Neural crest cell (in vitro differentiated cells): Measurements from ENCODE around the gene SLC27A4. TPM values are rescaled to one million over a fixed set of nuclear protein-coding genes. Genes with fewer than 3 reads are reported as not detected.

Experiments used
- DNase-seq: peaks from one replicate; pipeline ENCODE4 v3.0.0; 2021; ENCODE audit warnings: low read depth, mixed read lengths, low spot score
- H3K27ac Mint-ChIP-seq: one replicate; pipeline ENCODE4 v1.8.0; 2021; ENCODE audit warnings: mild to moderate bottlenecking, mixed read lengths; ENCODE audit not compliant: unreplicated experiment
- H3K27me3 Mint-ChIP-seq: 2 replicates; pipeline ENCODE4 v1.8.0; 2021; ENCODE audit warnings: low read depth, mild to moderate bottlenecking, mixed read lengths
- H3K36me3 Mint-ChIP-seq: 2 replicates; pipeline ENCODE4 v1.8.0; 2021; ENCODE audit warnings: low read depth, mild to moderate bottlenecking, mixed read lengths
- H3K4me1 Mint-ChIP-seq: 2 replicates; pipeline ENCODE4 v1.8.0; 2021; ENCODE audit warnings: mixed read lengths
- H3K4me3 Mint-ChIP-seq: one replicate; pipeline ENCODE4 v1.8.0; 2021; ENCODE audit warnings: mild to moderate bottlenecking, mixed read lengths
- H3K9me3 Mint-ChIP-seq: 2 replicates; pipeline ENCODE4 v1.8.0; 2021; ENCODE audit warnings: mixed read lengths
- microRNA-seq: library from miRNA; unstranded; fragments of <30 nt; microRNA quantifications from one replicate; pipeline ENCODE4, GENCODE V29; 2020
- total RNA-seq: library from RNA; stranded (reverse); gene quantifications from 2 replicates; pipeline ENCODE4 v1.2.1, GENCODE V29; 2021
- TF ChIP-seq, protein P1 (sequence below): fragments of 200-600 bp; sonication (generic); conservative IDR thresholded peaks from 2 replicates; pipeline ENCODE4 v1.5.0; 2021; ENCODE audit warnings: antibody characterized with exemption, mild to moderate bottlenecking

The SLC27A4 gene
- total RNA-seq, 1 donor from 2014 or later, result 45.6 TPM

- peaks cover 8% of the 10 kb centered on the region for H3K27me3 Mint-ChIP-seq
- peak overlapping the region; percentile 97 for H3K27ac Mint-ChIP-seq
- H3K4me3 Mint-ChIP-seq, result peak overlapping the region; percentile 48
Measured at GRCh38 chr9:128409450-128409849, 69.1 kb downstream of the SLC27A4 start.

DNA sequence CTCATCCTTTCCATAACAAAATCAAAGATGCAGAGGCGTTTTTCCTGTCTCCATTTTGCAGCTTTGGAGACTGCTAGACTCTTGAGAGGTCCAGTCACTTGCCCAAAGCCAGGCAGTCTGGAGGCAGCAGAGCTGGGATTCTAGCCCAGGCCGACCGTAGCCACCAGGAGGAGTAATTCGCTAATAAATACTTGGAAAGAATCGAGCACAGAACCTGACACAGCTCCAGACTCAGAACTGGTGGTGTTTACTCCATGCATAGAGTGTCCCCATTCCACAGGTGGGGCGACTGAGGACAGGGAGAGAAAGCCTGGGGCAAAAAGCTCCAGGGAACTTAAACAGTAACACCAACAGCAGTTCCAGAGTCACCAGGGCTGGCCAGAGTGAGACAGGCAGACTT is 69.7 kb downstream of the SLC27A4 start:
- peak overlapping the region; percentile 48 for H3K4me3 Mint-ChIP-seq
- H3K4me1 Mint-ChIP-seq, result peaks cover 70% of the 10 kb centered on the region
- H3K36me3 Mint-ChIP-seq, result no peaks in the 10 kb centered on the region
- H3K27ac Mint-ChIP-seq, result peak overlapping the region; percentile 97
- TF ChIP-seq, protein P1, sequence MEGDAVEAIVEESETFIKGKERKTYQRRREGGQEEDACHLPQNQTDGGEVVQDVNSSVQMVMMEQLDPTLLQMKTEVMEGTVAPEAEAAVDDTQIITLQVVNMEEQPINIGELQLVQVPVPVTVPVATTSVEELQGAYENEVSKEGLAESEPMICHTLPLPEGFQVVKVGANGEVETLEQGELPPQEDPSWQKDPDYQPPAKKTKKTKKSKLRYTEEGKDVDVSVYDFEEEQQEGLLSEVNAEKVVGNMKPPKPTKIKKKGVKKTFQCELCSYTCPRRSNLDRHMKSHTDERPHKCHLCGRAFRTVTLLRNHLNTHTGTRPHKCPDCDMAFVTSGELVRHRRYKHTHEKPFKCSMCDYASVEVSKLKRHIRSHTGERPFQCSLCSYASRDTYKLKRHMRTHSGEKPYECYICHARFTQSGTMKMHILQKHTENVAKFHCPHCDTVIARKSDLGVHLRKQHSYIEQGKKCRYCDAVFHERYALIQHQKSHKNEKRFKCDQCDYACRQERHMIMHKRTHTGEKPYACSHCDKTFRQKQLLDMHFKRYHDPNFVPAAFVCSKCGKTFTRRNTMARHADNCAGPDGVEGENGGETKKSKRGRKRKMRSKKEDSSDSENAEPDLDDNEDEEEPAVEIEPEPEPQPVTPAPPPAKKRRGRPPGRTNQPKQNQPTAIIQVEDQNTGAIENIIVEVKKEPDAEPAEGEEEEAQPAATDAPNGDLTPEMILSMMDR, result no peak
- H3K27me3 Mint-ChIP-seq, result peaks cover 8% of the 10 kb centered on the region
- no peak for DNase-seq
- H3K9me3 Mint-ChIP-seq, result no peaks in the 10 kb centered on the region

More at GRCh38 chr9:128409450-128409849, 69.1 kb downstream of the SLC27A4 start:
- TF ChIP-seq, protein P1, result no peak
- no peaks in the 10 kb centered on the region for H3K9me3 Mint-ChIP-seq
- H3K4me1 Mint-ChIP-seq, result peaks cover 71% of the 10 kb centered on the region
- no peaks in the 10 kb centered on the region for H3K36me3 Mint-ChIP-seq
- DNase-seq, result no peak

Small RNA genes lying within 50 kb of the gene (microRNA-seq; reads per million reads assigned to microRNA genes)
- gene MIR219B, result not detected

Other genes with a start within 250 kb of the SLC27A4 start
- gene PTGES2, start 212.8 kb upstream of the SLC27A4 start, total RNA-seq, result 63.2 and 72.2 TPM in 2 replicates
- gene LCN2, start 191.1 kb upstream of the SLC27A4 start, total RNA-seq, result not detected in 2 replicates
- 80.6 and 82.5 TPM in 2 replicates for gene BBLN, start 180.3 kb upstream of the SLC27A4 start, total RNA-seq
- 201 and 226 TPM in 2 replicates for gene CIZ1, start 149.0 kb upstream of the SLC27A4 start, total RNA-seq
- gene DNM1, start 137.1 kb upstream of the SLC27A4 start, total RNA-seq, result 84.0 and 87.2 TPM in 2 replicates
- 56.9 and 64.1 TPM in 2 replicates for gene GOLGA2, start 64.5 kb upstream of the SLC27A4 start, total RNA-seq
- 17.1 and 20.7 TPM in 2 replicates for gene SWI5, start 64.3 kb upstream of the SLC27A4 start, total RNA-seq
- 33.4 and 35.0 TPM in 2 replicates for gene TRUB2, start 18.1 kb upstream of the SLC27A4 start, total RNA-seq
- 50.8 and 51.0 TPM in 2 replicates for gene COQ4, start 17.7 kb upstream of the SLC27A4 start, total RNA-seq
- gene URM1, start 30.8 kb downstream of the SLC27A4 start, total RNA-seq, result 69.9 and 73.2 TPM in 2 replicates
- gene CERCAM, start 80.3 kb downstream of the SLC27A4 start, total RNA-seq, result 49.7 and 56.4 TPM in 2 replicates
- 85.2 and 85.5 TPM in 2 replicates for gene ODF2, start 115.5 kb downstream of the SLC27A4 start, total RNA-seq
- gene GLE1, start 164.2 kb downstream of the SLC27A4 start, total RNA-seq, result 25.8 and 28.0 TPM in 2 replicates
- 280 and 289 TPM in 2 replicates for gene SPTAN1, start 212.1 kb downstream of the SLC27A4 start, total RNA-seq